PC-3 (cell line): Measurements from ENCODE around the gene ERFL.

Experiments
- EZH2 ChIP-seq: fragments of 300-600 bp; sonication (generic); IDR thresholded peaks from one replicate; pipeline ENCODE4 v1.6.1; 2017; ENCODE audit warnings: antibody characterized with exemption, mild to moderate bottlenecking, low read length; ENCODE audit not compliant: unreplicated experiment
- TF ChIP-seq, protein P1 (sequence below): fragments of 300-600 bp; sonication (generic); conservative IDR thresholded peaks from 2 replicates; pipeline ENCODE4 v1.5.1; 2017; ENCODE audit warnings: antibody characterized with exemption, low read depth, mild to moderate bottlenecking, low read length

DNA sequence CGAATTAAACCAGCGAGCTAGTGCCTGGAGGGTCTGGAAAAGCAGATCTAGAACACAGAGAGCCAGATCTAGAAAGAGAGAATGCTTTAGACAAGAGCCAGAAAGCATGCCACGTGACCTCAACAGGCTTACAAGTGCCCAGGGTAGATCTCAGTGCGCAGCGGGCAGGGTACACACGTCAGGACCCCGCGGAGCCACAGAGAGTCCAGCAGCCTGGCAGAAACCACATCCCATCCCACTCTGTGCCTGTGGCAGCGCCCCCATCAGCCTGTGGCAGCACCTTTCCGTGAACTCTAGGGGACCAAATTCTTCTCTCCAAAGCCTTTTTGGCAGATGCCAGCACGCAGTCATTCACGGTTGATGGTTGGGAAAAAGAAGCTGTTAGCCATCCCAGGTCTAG, 39.3 kb downstream of the ERFL start:
- TF ChIP-seq, protein P1, sequence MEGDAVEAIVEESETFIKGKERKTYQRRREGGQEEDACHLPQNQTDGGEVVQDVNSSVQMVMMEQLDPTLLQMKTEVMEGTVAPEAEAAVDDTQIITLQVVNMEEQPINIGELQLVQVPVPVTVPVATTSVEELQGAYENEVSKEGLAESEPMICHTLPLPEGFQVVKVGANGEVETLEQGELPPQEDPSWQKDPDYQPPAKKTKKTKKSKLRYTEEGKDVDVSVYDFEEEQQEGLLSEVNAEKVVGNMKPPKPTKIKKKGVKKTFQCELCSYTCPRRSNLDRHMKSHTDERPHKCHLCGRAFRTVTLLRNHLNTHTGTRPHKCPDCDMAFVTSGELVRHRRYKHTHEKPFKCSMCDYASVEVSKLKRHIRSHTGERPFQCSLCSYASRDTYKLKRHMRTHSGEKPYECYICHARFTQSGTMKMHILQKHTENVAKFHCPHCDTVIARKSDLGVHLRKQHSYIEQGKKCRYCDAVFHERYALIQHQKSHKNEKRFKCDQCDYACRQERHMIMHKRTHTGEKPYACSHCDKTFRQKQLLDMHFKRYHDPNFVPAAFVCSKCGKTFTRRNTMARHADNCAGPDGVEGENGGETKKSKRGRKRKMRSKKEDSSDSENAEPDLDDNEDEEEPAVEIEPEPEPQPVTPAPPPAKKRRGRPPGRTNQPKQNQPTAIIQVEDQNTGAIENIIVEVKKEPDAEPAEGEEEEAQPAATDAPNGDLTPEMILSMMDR: no peak
- no peak for TF ChIP-seq EZH2
